PC-3 (cell line): Measurements from ENCODE around the gene TEKT3.

Experiments
- EZH2 ChIP-seq: fragments of 300-600 bp; sonication (generic); IDR thresholded peaks from one replicate; pipeline ENCODE4 v1.6.1; 2017; ENCODE audit warnings: antibody characterized with exemption, mild to moderate bottlenecking, low read length; ENCODE audit not compliant: unreplicated experiment
- EZH2phosphoT487 ChIP-seq: fragments of 300-600 bp; sonication (generic); IDR thresholded peaks from 2 replicates; pipeline ENCODE4 v1.6.1; 2018; ENCODE audit warnings: mild to moderate bottlenecking, antibody characterized with exemption, low read length, borderline replicate concordance
- TF ChIP-seq, protein P1 (sequence below): fragments of 300-600 bp; sonication (generic); conservative IDR thresholded peaks from 2 replicates; pipeline ENCODE4 v1.5.1; 2017; ENCODE audit warnings: antibody characterized with exemption, low read depth, mild to moderate bottlenecking, low read length

DNA sequence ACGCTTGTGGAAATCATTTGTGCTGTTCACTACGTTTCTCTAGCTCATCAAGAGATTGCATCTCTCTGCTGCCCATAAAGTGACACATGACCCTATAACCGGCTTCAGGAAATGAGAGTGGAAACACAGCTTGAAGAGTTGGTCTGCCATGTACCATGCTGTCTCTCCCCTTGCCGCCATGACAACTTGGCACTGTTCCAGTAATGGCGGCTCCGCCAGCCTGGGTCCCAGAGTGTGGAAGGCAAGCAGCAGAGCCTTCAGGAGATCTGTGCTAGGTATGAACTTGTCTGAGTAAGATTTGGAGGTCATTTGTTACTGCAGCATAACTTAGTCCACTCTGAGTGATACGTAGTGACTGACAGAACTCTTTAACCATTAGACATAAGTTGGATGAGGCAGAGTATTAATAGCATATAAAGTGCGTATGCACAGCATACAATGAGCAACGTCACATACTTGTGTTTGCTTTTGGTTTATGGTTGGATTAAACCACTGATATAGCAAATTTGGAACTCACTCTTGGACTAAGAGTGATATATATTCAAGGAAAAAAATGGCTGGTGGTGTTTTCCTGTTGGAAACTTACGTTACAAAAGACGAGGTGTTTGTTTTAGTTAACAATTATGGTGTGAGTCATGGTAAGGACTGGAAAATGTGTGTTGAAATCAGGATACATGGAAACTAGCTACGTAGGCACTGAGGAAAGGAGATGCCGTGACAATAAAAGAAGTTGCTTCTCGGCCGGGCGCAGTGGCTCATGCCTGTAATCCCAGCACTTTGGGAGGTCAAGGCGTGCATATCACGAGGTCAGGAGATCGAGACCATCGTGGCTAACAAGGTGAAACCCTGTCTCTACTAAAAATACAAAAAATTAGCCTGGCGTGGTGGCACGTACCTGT is 51.9 kb downstream of the TEKT3 start:
- TF ChIP-seq EZH2 (no peak), EZH2phosphoT487 (no peak)
- TF ChIP-seq, protein P1, sequence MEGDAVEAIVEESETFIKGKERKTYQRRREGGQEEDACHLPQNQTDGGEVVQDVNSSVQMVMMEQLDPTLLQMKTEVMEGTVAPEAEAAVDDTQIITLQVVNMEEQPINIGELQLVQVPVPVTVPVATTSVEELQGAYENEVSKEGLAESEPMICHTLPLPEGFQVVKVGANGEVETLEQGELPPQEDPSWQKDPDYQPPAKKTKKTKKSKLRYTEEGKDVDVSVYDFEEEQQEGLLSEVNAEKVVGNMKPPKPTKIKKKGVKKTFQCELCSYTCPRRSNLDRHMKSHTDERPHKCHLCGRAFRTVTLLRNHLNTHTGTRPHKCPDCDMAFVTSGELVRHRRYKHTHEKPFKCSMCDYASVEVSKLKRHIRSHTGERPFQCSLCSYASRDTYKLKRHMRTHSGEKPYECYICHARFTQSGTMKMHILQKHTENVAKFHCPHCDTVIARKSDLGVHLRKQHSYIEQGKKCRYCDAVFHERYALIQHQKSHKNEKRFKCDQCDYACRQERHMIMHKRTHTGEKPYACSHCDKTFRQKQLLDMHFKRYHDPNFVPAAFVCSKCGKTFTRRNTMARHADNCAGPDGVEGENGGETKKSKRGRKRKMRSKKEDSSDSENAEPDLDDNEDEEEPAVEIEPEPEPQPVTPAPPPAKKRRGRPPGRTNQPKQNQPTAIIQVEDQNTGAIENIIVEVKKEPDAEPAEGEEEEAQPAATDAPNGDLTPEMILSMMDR: no peak
